ENCODE results near the gene TAGLN2.

GRCh38 chr1:159937054-159937750 lies 11.9 kb upstream of the TAGLN2 start:
- TF ChIP-seq, protein P1, sequence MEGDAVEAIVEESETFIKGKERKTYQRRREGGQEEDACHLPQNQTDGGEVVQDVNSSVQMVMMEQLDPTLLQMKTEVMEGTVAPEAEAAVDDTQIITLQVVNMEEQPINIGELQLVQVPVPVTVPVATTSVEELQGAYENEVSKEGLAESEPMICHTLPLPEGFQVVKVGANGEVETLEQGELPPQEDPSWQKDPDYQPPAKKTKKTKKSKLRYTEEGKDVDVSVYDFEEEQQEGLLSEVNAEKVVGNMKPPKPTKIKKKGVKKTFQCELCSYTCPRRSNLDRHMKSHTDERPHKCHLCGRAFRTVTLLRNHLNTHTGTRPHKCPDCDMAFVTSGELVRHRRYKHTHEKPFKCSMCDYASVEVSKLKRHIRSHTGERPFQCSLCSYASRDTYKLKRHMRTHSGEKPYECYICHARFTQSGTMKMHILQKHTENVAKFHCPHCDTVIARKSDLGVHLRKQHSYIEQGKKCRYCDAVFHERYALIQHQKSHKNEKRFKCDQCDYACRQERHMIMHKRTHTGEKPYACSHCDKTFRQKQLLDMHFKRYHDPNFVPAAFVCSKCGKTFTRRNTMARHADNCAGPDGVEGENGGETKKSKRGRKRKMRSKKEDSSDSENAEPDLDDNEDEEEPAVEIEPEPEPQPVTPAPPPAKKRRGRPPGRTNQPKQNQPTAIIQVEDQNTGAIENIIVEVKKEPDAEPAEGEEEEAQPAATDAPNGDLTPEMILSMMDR (IDR thresholded peaks at IDR 0.05; ENCODE audit: poor library complexity): no peak
- TF ChIP-seq EZH2 (IDR thresholded peaks at IDR 0.05; ENCODE audit: borderline replicate concordance): no peak

Measured in hepatocyte (in vitro differentiated cells).